ENCODE data around the gene LUC7L3.

The LUC7L3 gene

GRCh38 chr17:50763716-50764475 lies 44.5 kb downstream of the LUC7L3 start:
- no peak overlapping the region for H3K4me3 ChIP-seq (replicated peaks; ENCODE audit: low read depth, low read length)
- TF ChIP-seq CTCF (IDR thresholded peaks at IDR 0.05; ENCODE audit: low read length, missing control alignments): no peak

GRCh38 chr17:50764734-50765149 lies 45.3 kb downstream of the LUC7L3 start:
- TF ChIP-seq CTCF (IDR thresholded peaks at IDR 0.05; ENCODE audit: low read length, missing control alignments): no peak
- no peak overlapping the region for H3K4me3 ChIP-seq (replicated peaks; ENCODE audit: low read depth, low read length)
- DNase-seq (ENCODE audit: low read depth): no peak

More at GRCh38 chr17:50763716-50764475, 44.5 kb downstream of the LUC7L3 start:
- no peak for DNase-seq (ENCODE audit: low read depth)

- no peak overlapping the region for H3K4me3 ChIP-seq (replicated peaks; ENCODE audit: low read depth, low read length)
- no peak for TF ChIP-seq CTCF (IDR thresholded peaks at IDR 0.05; ENCODE audit: low read length, missing control alignments)
- no peak for DNase-seq (ENCODE audit: low read depth)
Measured at GRCh38 chr17:50765454-50766221, 46.2 kb downstream of the LUC7L3 start.

- no peak overlapping the region for H3K4me3 ChIP-seq (replicated peaks; ENCODE audit: low read depth, low read length)
- TF ChIP-seq CTCF (IDR thresholded peaks at IDR 0.05; ENCODE audit: low read length, missing control alignments): no peak
- no peak for DNase-seq (ENCODE audit: low read depth)
Measured at GRCh38 chr17:50766222-50767023, 47.0 kb downstream of the LUC7L3 start.

GRCh38 chr17:50767030-50767429 lies 47.6 kb downstream of the LUC7L3 start:
- no peak for DNase-seq (ENCODE audit: low read depth)
- H3K4me3 ChIP-seq (replicated peaks; ENCODE audit: low read depth, low read length): no peak overlapping the region
- no peak for TF ChIP-seq CTCF (IDR thresholded peaks at IDR 0.05; ENCODE audit: low read length, missing control alignments)

- no peak for TF ChIP-seq CTCF (IDR thresholded peaks at IDR 0.05; ENCODE audit: low read length, missing control alignments)
- DNase-seq (ENCODE audit: low read depth): no peak
- no peak within 1 kb of the TSS for H3K4me3 ChIP-seq (replicated peaks; ENCODE audit: low read depth, low read length)
Measured at GRCh38 chr17:50767446-50767845, 48.0 kb downstream of the LUC7L3 start, which contains the start of gene ANKRD40CL. Gene ANKRD40CL, minus strand, starts transcription at chr17:50767518. Its CDS starts 605 bp downstream, at chr17:50766913.

All from fibroblast of pulmonary artery (primary cell).